GM19240 (cell line): ENCODE results near the gene IP6K1.
A peak's percentile ranks its signal among the peaks of the same experiment; 100 is the strongest.
"Not testable (repeated sequence)": the region's sequence is repeated elsewhere in the genome, so short reads cannot be mapped to it uniquely, and the experiment has no call there.

Experiments
- DNase-seq: peaks from one replicate; pipeline ENCODE4 v3.0.0; 2011; ENCODE audit warnings: low spot score; ENCODE audit not compliant: insufficient read length

Gene IP6K1

GRCh38 chr3:49786357-49787181 lies at the start of gene IP6K1:
Gene IP6K1, minus strand, starts transcription at chr3:49786542. Its CDS starts 38,502 bp downstream, at chr3:49748040.
- DNase-seq = peak; percentile 100

GRCh38 chr3:49831341-49831740 lies 45.0 kb upstream of the IP6K1 start:
- no peak for DNase-seq

GRCh38 chr3:49826016-49826415 lies 39.7 kb upstream of the IP6K1 start:
- no peak for DNase-seq

GRCh38 chr3:49823131-49823530 lies 36.8 kb upstream of the IP6K1 start:
- not testable (repeated sequence) for DNase-seq

- peak; percentile 52 for DNase-seq
Observed at GRCh38 chr3:49813497-49814174, 27.3 kb upstream of the IP6K1 start, which contains the start of gene UBA7. Gene UBA7, minus strand, starts transcription at chr3:49813953. Its CDS starts 166 bp downstream, at chr3:49813787.

- DNase-seq = no peak
Observed at GRCh38 chr3:49812916-49813496, 26.7 kb upstream of the IP6K1 start.

GRCh38 chr3:49807431-49808114 lies 21.2 kb upstream of the IP6K1 start:
- DNase-seq = no peak

GRCh38 chr3:49806850-49807249 lies 20.5 kb upstream of the IP6K1 start:
- no peak for DNase-seq

GRCh38 chr3:49805897-49806701 lies 19.8 kb upstream of the IP6K1 start:
- no peak for DNase-seq

GRCh38 chr3:49805367-49805782 lies 19.0 kb upstream of the IP6K1 start:
- no peak for DNase-seq

- no peak for DNase-seq
Observed at GRCh38 chr3:49804141-49805041, 18.0 kb upstream of the IP6K1 start.

- DNase-seq = no peak
Observed at GRCh38 chr3:49803465-49804140, 17.3 kb upstream of the IP6K1 start.

- DNase-seq = peak; percentile 87
Observed at GRCh38 chr3:49802719-49803464, 16.6 kb upstream of the IP6K1 start, which contains the start of gene INKA1. Gene INKA1, plus strand, starts transcription at chr3:49803261. Its CDS starts 132 bp downstream, at chr3:49803393.

- no peak for DNase-seq
Observed at GRCh38 chr3:49801160-49801559, 14.8 kb upstream of the IP6K1 start.

GRCh38 chr3:49799761-49800160 lies 13.4 kb upstream of the IP6K1 start, which contains the start of gene CDHR4:
Gene CDHR4, minus strand, starts transcription at chr3:49799873. Its CDS starts 61 bp downstream, at chr3:49799812.
- DNase-seq = no peak

- DNase-seq = no peak
Observed at GRCh38 chr3:49799105-49799504, 12.8 kb upstream of the IP6K1 start.

GRCh38 chr3:49794926-49795905 lies 8.9 kb upstream of the IP6K1 start:
- no peak for DNase-seq
